PC-3 (cell line): ENCODE results near the gene ATP13A5. TPM values are rescaled to one million over a fixed set of nuclear protein-coding genes. Genes with fewer than 3 reads are reported as not detected.

Source experiments
- ATAC-seq: fragments of 200-7000 bp; cut with Tn5 transposase; 2 replicates; pipeline ENCODE4 v1.9.1; 2020; ENCODE audit warnings: mild to moderate bottlenecking, moderate library complexity
- BruUV-seq: library from RNA; stranded (reverse); fragments of 400-500 nt; replicated peaks from 2 replicates; lab custom pipeline; 2021; lab: Mats Ljungman, UMichigan
- CTCF ChIA-PET: fragments of 300-600 bp; sonication (Branson Sonifier 250); formaldehyde crosslinking; loops from one replicate; lab custom pipeline; 2022; ENCODE audit warnings: antibody characterized with exemption; lab: Charles Lee
- POLR2A ChIA-PET: fragments of 300-600 bp; sonication (Branson Sonifier 250); formaldehyde crosslinking; loops from one replicate; lab custom pipeline; 2022; ENCODE audit warnings: antibody characterized with exemption; ENCODE audit not compliant: unreplicated experiment; lab: Charles Lee
- DNase-seq: peaks from one replicate; pipeline ENCODE4 v3.0.0-alpha.2; 2015
- H2AFZ ChIP-seq: fragments of 300-600 bp; sonication (generic); 2 replicates; pipeline ENCODE4 v1.6.0; 2016; ENCODE audit warnings: antibody characterized with exemption, low read length
- H3F3A ChIP-seq: fragments of 300-600 bp; sonication (generic); one replicate; pipeline ENCODE4 v1.6.0; 2017; ENCODE audit warnings: antibody characterized with exemption, low read length, control low read depth, mild to moderate bottlenecking; ENCODE audit not compliant: unreplicated experiment
- H3K27ac ChIP-seq: fragments of 300-600 bp; sonication (generic); 2 replicates; pipeline ENCODE4 v1.5.1; 2016; ENCODE audit warnings: mild to moderate bottlenecking, low read length
- H3K27me3 ChIP-seq: fragments of 300-600 bp; sonication (generic); 2 replicates; pipeline ENCODE4 v1.6.1; 2016; ENCODE audit warnings: low read length, mixed read lengths
- H3K36me3 ChIP-seq: fragments of 300-600 bp; sonication (generic); 2 replicates; pipeline ENCODE4 v1.6.1; 2016; ENCODE audit warnings: low read depth, mixed run types, low read length, mixed read lengths
- H3K4me1 ChIP-seq: fragments of 300-600 bp; sonication (generic); 2 replicates; pipeline ENCODE4 v1.5.1; 2016; ENCODE audit warnings: low read length; ENCODE audit not compliant: insufficient read depth
- H3K4me2 ChIP-seq: fragments of 300-600 bp; sonication (generic); 2 replicates; pipeline ENCODE4 v1.6.0; 2016; ENCODE audit warnings: low read length
- H3K4me3 ChIP-seq: fragments of 300-600 bp; sonication (generic); 2 replicates; pipeline ENCODE4 v1.5.1; 2016; ENCODE audit warnings: mild to moderate bottlenecking, low read length, mixed read lengths
- H3K79me2 ChIP-seq: fragments of 300-600 bp; sonication (generic); 2 replicates; pipeline ENCODE4 v1.6.1; 2017; ENCODE audit warnings: low read length, mixed read lengths
- H3K9ac ChIP-seq: fragments of 300-600 bp; sonication (generic); 2 replicates; pipeline ENCODE4 v1.6.0; 2016; ENCODE audit warnings: mild to moderate bottlenecking, low read length
- H3K9me2 ChIP-seq: fragments of 300-600 bp; sonication (generic); replicated peaks from 2 replicates; pipeline ENCODE4 v1.6.1; 2016; ENCODE audit warnings: mixed run types, low read length, mixed read lengths
- H3K9me3 ChIP-seq: fragments of 300-600 bp; sonication (generic); 2 replicates; pipeline ENCODE4 v1.6.1; 2016; ENCODE audit warnings: low read length, mixed read lengths
- H4K20me1 ChIP-seq: fragments of 300-600 bp; sonication (generic); 2 replicates; pipeline ENCODE4 v1.6.1; 2016; ENCODE audit warnings: low read length, mixed read lengths
- EZH2 ChIP-seq: fragments of 300-600 bp; sonication (generic); IDR thresholded peaks from one replicate; pipeline ENCODE4 v1.6.1; 2017; ENCODE audit warnings: antibody characterized with exemption, mild to moderate bottlenecking, low read length; ENCODE audit not compliant: unreplicated experiment
- EZH2phosphoT487 ChIP-seq: fragments of 300-600 bp; sonication (generic); IDR thresholded peaks from 2 replicates; pipeline ENCODE4 v1.6.1; 2018; ENCODE audit warnings: mild to moderate bottlenecking, antibody characterized with exemption, low read length, borderline replicate concordance
- intact Hi-C: fragments of 100-400 bp; cut with micrococcal nuclease; formaldehyde crosslinking; loops from 2 replicates; pipeline ENCODE4 v1.9.0; 2023
- total RNA-seq: library from RNA; depleted of rRNA; stranded (reverse); fragments of >200 nt; gene quantifications from 2 replicates; pipeline ENCODE4 v1.2.3, GENCODE V29; 2014
- TF ChIP-seq, protein P1 (sequence below): fragments of 300-600 bp; sonication (generic); conservative IDR thresholded peaks from 2 replicates; pipeline ENCODE4 v1.5.1; 2017; ENCODE audit warnings: antibody characterized with exemption, low read depth, mild to moderate bottlenecking, low read length

Gene ATP13A5
- total RNA-seq, 1 experiment from 2014 or later, result not detected

DNA sequence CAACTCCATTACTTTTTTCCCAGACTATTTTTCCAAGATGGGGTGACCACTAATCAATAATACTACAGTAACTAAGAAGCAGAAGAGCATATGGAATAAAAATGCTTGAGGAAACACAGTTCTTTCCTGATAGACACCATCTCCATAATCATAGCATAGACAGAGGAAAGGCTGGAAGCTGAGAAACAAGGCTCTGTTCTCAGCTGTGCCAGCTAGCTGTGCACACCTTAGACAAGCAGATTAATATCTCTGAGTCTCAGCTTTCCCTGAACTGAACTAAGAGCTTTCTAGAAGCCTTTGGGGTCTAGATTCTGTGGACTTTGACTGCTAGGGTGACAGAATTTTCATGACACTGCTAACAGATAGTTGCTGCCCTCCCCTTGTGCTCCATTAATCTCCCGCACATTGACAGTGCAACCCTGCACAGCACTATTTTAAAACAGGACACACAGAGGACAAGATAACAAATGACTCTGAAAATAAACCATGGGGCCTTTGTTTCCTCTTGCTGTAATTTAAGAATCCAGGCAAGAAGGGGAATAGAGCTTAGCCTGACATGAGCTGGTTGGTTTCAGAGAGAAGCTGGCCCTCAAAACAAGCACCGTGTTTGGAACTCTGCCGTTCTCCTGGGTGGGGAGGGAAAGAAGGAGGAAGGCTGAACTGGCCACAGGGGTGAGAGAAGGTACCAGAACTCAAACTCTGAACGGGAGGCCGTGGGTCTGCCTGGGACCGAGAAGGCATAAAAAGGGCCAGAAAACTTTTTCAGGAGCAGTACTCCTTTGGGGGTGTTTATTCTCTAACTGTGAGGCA, 67.4 kb downstream of the ATP13A5 start:
- H2AFZ ChIP-seq, result no peak overlapping the region
- ATAC-seq, result no peak
- H3K4me3 ChIP-seq, result no peak overlapping the region
- H3K4me1 ChIP-seq, result no peaks in the 10 kb centered on the region
- no peak for TF ChIP-seq EZH2
- TF ChIP-seq EZH2phosphoT487, result no peak
- TF ChIP-seq, protein P1, sequence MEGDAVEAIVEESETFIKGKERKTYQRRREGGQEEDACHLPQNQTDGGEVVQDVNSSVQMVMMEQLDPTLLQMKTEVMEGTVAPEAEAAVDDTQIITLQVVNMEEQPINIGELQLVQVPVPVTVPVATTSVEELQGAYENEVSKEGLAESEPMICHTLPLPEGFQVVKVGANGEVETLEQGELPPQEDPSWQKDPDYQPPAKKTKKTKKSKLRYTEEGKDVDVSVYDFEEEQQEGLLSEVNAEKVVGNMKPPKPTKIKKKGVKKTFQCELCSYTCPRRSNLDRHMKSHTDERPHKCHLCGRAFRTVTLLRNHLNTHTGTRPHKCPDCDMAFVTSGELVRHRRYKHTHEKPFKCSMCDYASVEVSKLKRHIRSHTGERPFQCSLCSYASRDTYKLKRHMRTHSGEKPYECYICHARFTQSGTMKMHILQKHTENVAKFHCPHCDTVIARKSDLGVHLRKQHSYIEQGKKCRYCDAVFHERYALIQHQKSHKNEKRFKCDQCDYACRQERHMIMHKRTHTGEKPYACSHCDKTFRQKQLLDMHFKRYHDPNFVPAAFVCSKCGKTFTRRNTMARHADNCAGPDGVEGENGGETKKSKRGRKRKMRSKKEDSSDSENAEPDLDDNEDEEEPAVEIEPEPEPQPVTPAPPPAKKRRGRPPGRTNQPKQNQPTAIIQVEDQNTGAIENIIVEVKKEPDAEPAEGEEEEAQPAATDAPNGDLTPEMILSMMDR, result no peak
- no peaks in the 10 kb centered on the region for H3K9me2 ChIP-seq
- BruUV-seq, result no TSS peak
- intact Hi-C loops, result no loop called here
- no peak overlapping the region for H3K9ac ChIP-seq
- no peaks in the 10 kb centered on the region for H3K9me3 ChIP-seq
- H3K79me2 ChIP-seq, result no peaks in the 10 kb centered on the region
- POLR2A ChIA-PET, result no interaction called here
- no peak for DNase-seq
- H3F3A ChIP-seq, result no peaks in the 10 kb centered on the region
- CTCF ChIA-PET, result no interaction called here
- H3K4me2 ChIP-seq, result no peak overlapping the region
- peaks cover 69% of the 10 kb centered on the region for H3K27me3 ChIP-seq
- H4K20me1 ChIP-seq, result no peaks in the 10 kb centered on the region
- H3K27ac ChIP-seq, result no peak overlapping the region
- H3K36me3 ChIP-seq, result no peaks in the 10 kb centered on the region

- POLR2A ChIA-PET, result no interaction called here
Observed at GRCh38 chr3:193305356-193305755, 73.2 kb downstream of the ATP13A5 start.

More at GRCh38 chr3:193305356-193305755, 73.2 kb downstream of the ATP13A5 start:
- H3K9me3 ChIP-seq, result no peaks in the 10 kb centered on the region
- H3F3A ChIP-seq, result no peaks in the 10 kb centered on the region
- no peak overlapping the region for H3K9ac ChIP-seq
- ATAC-seq (no peak), DNase-seq (no peak)
- H3K27ac ChIP-seq, result no peak overlapping the region
- intact Hi-C loops, result no loop called here
- H3K79me2 ChIP-seq, result no peaks in the 10 kb centered on the region
- TF ChIP-seq EZH2phosphoT487 (no peak), EZH2 (no peak)
- TF ChIP-seq, protein P1, result no peak
- no peaks in the 10 kb centered on the region for H3K36me3 ChIP-seq
- no peak overlapping the region for H3K4me3 ChIP-seq
- H3K4me2 ChIP-seq, result no peak overlapping the region
- CTCF ChIA-PET, result no interaction called here
- no TSS peak for BruUV-seq
- H3K9me2 ChIP-seq, result no peaks in the 10 kb centered on the region
- H4K20me1 ChIP-seq, result no peaks in the 10 kb centered on the region
- H2AFZ ChIP-seq, result no peak overlapping the region
- H3K27me3 ChIP-seq, result peaks cover 55% of the 10 kb centered on the region
- no peaks in the 10 kb centered on the region for H3K4me1 ChIP-seq
